Astrocyte (in vitro differentiated cells and primary cell): ENCODE data around the gene OSBPL3. TPM values are rescaled to one million over a fixed set of nuclear protein-coding genes. Genes with fewer than 3 reads are reported as not detected.

Experiments used
- DNase-seq: peaks from one replicate; pipeline ENCODE4 v3.0.0-alpha.2; 2010; ENCODE audit warnings: low read depth
- FAIRE-seq: peaks from 2 replicates; lab custom pipeline; 2011; peaks lifted over from hg19 to GRCh38; lab: Jason Lieb, UNC
- H2AFZ ChIP-seq: 2 replicates; pipeline ENCODE4 v1.6.0; 2012; ENCODE audit warnings: low read depth, low read length, inconsistent platforms
- H3K27ac ChIP-seq: 2 replicates; pipeline ENCODE4 v1.5.1; 2011; ENCODE audit warnings: low read depth, low read length, inconsistent platforms
- H3K27me3 ChIP-seq: 2 replicates; pipeline ENCODE4 v1.6.0; 2011; ENCODE audit warnings: low read length, inconsistent platforms; ENCODE audit not compliant: insufficient read depth
- H3K36me3 ChIP-seq: 2 replicates; pipeline ENCODE4 v1.5.1; 2011; ENCODE audit warnings: low read length, inconsistent platforms; ENCODE audit not compliant: insufficient read depth
- H3K4me1 ChIP-seq: 2 replicates; pipeline ENCODE4 v1.5.1; 2011; ENCODE audit warnings: low read length, inconsistent platforms; ENCODE audit not compliant: insufficient read depth
- H3K4me2 ChIP-seq: 2 replicates; pipeline ENCODE4 v1.6.0; 2012; ENCODE audit warnings: low read length, inconsistent platforms
- H3K4me3 ChIP-seq: 2 replicates; pipeline ENCODE4 v1.5.1; 2011; ENCODE audit warnings: low read depth, mild to moderate bottlenecking, low read length, inconsistent platforms; ENCODE audit not compliant: insufficient read depth
- H3K79me2 ChIP-seq: 2 replicates; pipeline ENCODE4 v1.6.0; 2012; ENCODE audit warnings: mild to moderate bottlenecking, low read length, inconsistent platforms; ENCODE audit not compliant: insufficient read depth
- H3K9ac ChIP-seq: 2 replicates; pipeline ENCODE4 v1.6.0; 2012; ENCODE audit warnings: mild to moderate bottlenecking, low read length, inconsistent platforms
- H3K9me3 ChIP-seq: 2 replicates; pipeline ENCODE4 v1.5.1; 2012; ENCODE audit warnings: low read depth, mild to moderate bottlenecking, low read length, inconsistent platforms; ENCODE audit not compliant: insufficient read depth
- H4K20me1 ChIP-seq: 2 replicates; pipeline ENCODE4 v1.6.0; 2012; ENCODE audit warnings: low read length, inconsistent platforms; ENCODE audit not compliant: insufficient read depth
- H3K27ac Mint-ChIP-seq: one replicate; pipeline ENCODE4 v1.8.0; 2021; ENCODE audit warnings: mild to moderate bottlenecking, mixed read lengths; ENCODE audit not compliant: unreplicated experiment
- H3K27me3 Mint-ChIP-seq: one replicate; pipeline ENCODE4 v1.8.0; 2021; ENCODE audit warnings: low read depth, mixed read lengths; ENCODE audit not compliant: unreplicated experiment
- H3K36me3 Mint-ChIP-seq: one replicate; pipeline ENCODE4 v1.8.0; 2021; ENCODE audit warnings: low read depth, mixed read lengths; ENCODE audit not compliant: unreplicated experiment
- H3K4me1 Mint-ChIP-seq: one replicate; pipeline ENCODE4 v1.8.0; 2021; ENCODE audit warnings: low read depth, mixed read lengths; ENCODE audit not compliant: unreplicated experiment
- H3K4me3 Mint-ChIP-seq: one replicate; pipeline ENCODE4 v1.8.0; 2021; ENCODE audit warnings: mild to moderate bottlenecking, moderate library complexity, mixed read lengths; ENCODE audit not compliant: unreplicated experiment
- H3K9me3 Mint-ChIP-seq: one replicate; pipeline ENCODE4 v1.8.0; 2021; ENCODE audit warnings: mild to moderate bottlenecking, mixed read lengths; ENCODE audit not compliant: unreplicated experiment
- CTCF ChIP-seq: IDR thresholded peaks from 2 replicates; pipeline ENCODE4 v1.5.1; 2011; ENCODE audit warnings: low read depth, mild to moderate bottlenecking, inconsistent platforms, low read length, moderate library complexity; ENCODE audit not compliant: insufficient read depth
- EZH2 ChIP-seq: IDR thresholded peaks from 2 replicates; pipeline ENCODE4 v1.6.1; 2012; ENCODE audit warnings: mild to moderate bottlenecking, low read length, inconsistent platforms; ENCODE audit not compliant: insufficient read depth
- total RNA-seq: library from RNA; stranded (reverse); gene quantifications from 2 replicates; pipeline ENCODE4 v1.2.1, GENCODE V29; 2021

OSBPL3 gene
- total RNA-seq, 1 donor from 2014 or later, result 62.9 TPM

- TF ChIP-seq CTCF (no peak), EZH2 (no peak)
- no peaks in the 10 kb centered on the region for H3K9me3 ChIP-seq
- FAIRE-seq (no peak), DNase-seq (no peak)
- H3K9ac ChIP-seq, result no peak overlapping the region
- H3K36me3 ChIP-seq, result no peaks in the 10 kb centered on the region
- no peak overlapping the region for H2AFZ ChIP-seq
- H4K20me1 ChIP-seq, result no peaks in the 10 kb centered on the region
- no peak overlapping the region for H3K27ac Mint-ChIP-seq
- H3K27me3 Mint-ChIP-seq, result peaks cover 2% of the 10 kb centered on the region
- peaks cover 10% of the 10 kb centered on the region for H3K4me1 Mint-ChIP-seq
- H3K9me3 Mint-ChIP-seq, result peaks cover 2% of the 10 kb centered on the region
- H3K4me3 Mint-ChIP-seq, result no peak overlapping the region
- H3K36me3 Mint-ChIP-seq, result peaks cover 9% of the 10 kb centered on the region
- no peak overlapping the region for H3K27ac ChIP-seq
- no peaks in the 10 kb centered on the region for H3K27me3 ChIP-seq
- H3K79me2 ChIP-seq, result no peaks in the 10 kb centered on the region
- H3K4me1 ChIP-seq, result no peaks in the 10 kb centered on the region
- H3K4me3 ChIP-seq, result no peak overlapping the region
- no peak overlapping the region for H3K4me2 ChIP-seq
Observed at GRCh38 chr7:24769014-24769830, 210.8 kb downstream of the OSBPL3 start.

- Histone ChIP-seq H3K27ac (no peak overlapping the region), H3K4me2 (no peak overlapping the region), H3K36me3 (no peaks in the 10 kb centered on the region), H3K27me3 (no peaks in the 10 kb centered on the region), H3K79me2 (no peaks in the 10 kb centered on the region), H2AFZ (no peak overlapping the region), H3K4me3 (no peak overlapping the region), H3K9ac (no peak overlapping the region), H3K9me3 (no peaks in the 10 kb centered on the region), H4K20me1 (no peaks in the 10 kb centered on the region), H3K4me1 (no peaks in the 10 kb centered on the region)
- TF ChIP-seq CTCF (no peak), EZH2 (no peak)
- Mint-ChIP-seq H3K4me3 (no peak overlapping the region), H3K9me3 (peaks cover 2% of the 10 kb centered on the region), H3K4me1 (peaks cover 2% of the 10 kb centered on the region), H3K27me3 (peaks cover 2% of the 10 kb centered on the region), H3K27ac (no peak overlapping the region), H3K36me3 (peaks cover 9% of the 10 kb centered on the region)
- FAIRE-seq, result no peak
- DNase-seq, result no peak
Observed at GRCh38 chr7:24767878-24768569, 212.0 kb downstream of the OSBPL3 start.
